GM12891 (cell line): ENCODE measurements around the gene PSMA3.

Experiments
- DNase-seq: peaks from one replicate; pipeline ENCODE4 v3.0.0; 2011; ENCODE audit warnings: low spot score; ENCODE audit not compliant: insufficient read length
- FAIRE-seq: peaks from 2 replicates; lab custom pipeline; 2011; peaks lifted over from hg19 to GRCh38; lab: Jason Lieb, UNC
- PAX5 ChIP-seq: IDR thresholded peaks from 2 replicates; pipeline ENCODE4 v1.6.1; 2011; ENCODE audit warnings: low read length, moderate library complexity, mild to moderate bottlenecking; ENCODE audit not compliant: insufficient read depth, severe bottlenecking
- POLR2A ChIP-seq: IDR thresholded peaks from 2 replicates; pipeline ENCODE4 v1.6.1; 2011; ENCODE audit warnings: low read depth, low read length, control low read depth
- POLR2AphosphoS5 ChIP-seq: IDR thresholded peaks from 2 replicates; pipeline ENCODE4 v1.6.1; 2011; ENCODE audit warnings: low read depth, low read length, control low read depth
- POU2F2 ChIP-seq: IDR thresholded peaks from 2 replicates; pipeline ENCODE4 v1.6.1; 2011; ENCODE audit warnings: low read depth, mild to moderate bottlenecking, control low read depth, low read length, moderate library complexity
- SPI1 ChIP-seq: IDR thresholded peaks from 2 replicates; pipeline ENCODE4 v1.6.1; 2011; ENCODE audit warnings: low read depth, low read length, control low read depth
- TAF1 ChIP-seq: IDR thresholded peaks from 2 replicates; pipeline ENCODE4 v1.6.1; 2011; ENCODE audit warnings: low read depth, low read length, control low read depth

The PSMA3 gene

GRCh38 chr14:58270628-58271027 is 26.0 kb downstream of the PSMA3 start:
- DNase-seq (no peak), FAIRE-seq (peak; percentile 48)
- TF ChIP-seq POLR2AphosphoS5 (no peak), PAX5 (no peak)

- no peak for FAIRE-seq
- TF ChIP-seq POU2F2 (no peak), POLR2AphosphoS5 (peak; percentile 58; the same call in 1 of the 2 replicates), POLR2A (peak; percentile 48; the same call in 1 of the 2 replicates)
- no peak for DNase-seq
These were observed 28.1 kb downstream of the PSMA3 start for GRCh38 chr14:58272588-58273372.

DNA sequence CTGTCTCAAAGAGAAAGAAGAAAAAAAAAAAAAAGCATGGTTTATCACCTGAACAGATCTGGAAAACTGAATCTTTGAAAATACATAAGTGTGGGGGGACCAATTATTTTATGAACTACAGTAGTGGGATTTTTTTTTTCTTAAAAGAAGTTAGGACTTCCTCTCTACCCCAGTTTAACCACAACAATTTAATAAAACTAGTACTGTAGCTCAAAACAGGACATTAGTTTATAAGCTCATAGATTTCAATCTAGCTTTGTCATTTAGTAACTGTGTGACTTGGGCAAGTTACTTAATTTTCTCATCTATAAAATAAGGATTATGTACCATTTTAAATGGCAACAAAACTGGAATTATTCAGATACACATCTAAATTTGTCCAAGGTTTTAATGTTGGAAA is 30.2 kb downstream of the PSMA3 start:
- DNase-seq, result no peak
- FAIRE-seq, result no peak
- TF ChIP-seq POLR2AphosphoS5 (no peak), TAF1 (no peak), SPI1 (no peak), POU2F2 (no peak), POLR2A (no peak), PAX5 (no peak)

DNA sequence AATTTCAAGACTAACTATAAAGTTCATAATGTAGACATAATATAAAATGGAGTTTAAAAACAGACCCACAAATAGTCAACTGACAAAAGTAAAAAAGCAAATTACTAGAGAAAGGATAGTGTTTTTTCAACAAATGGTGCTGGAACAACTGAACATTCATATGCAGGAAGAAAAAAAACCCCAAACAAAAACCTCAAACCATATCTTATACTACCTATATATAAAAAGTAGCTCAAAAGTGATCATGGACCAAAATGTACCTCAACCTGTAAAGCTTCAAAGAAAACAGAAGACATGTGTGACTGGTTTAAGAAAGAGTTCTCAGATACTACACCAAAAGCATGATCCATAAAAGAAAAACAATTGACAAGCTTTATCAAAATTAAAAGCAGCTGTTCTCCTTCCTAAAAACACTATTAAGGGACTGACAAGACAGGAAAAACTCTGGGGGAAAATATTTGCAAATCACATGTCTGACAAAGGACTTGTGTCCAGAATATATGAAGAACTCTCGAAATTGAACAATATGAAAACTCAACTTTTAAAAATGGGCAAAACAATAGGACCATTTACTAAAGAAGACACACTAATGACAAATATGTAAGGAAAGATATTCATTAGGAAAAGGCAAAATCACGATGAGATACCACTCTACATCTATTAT is 31.0 kb downstream of the PSMA3 start:
- TF ChIP-seq POLR2AphosphoS5 (no peak), POLR2A (no peak), SPI1 (no peak), PAX5 (no peak)
- no peak for FAIRE-seq
- no peak for DNase-seq

DNA sequence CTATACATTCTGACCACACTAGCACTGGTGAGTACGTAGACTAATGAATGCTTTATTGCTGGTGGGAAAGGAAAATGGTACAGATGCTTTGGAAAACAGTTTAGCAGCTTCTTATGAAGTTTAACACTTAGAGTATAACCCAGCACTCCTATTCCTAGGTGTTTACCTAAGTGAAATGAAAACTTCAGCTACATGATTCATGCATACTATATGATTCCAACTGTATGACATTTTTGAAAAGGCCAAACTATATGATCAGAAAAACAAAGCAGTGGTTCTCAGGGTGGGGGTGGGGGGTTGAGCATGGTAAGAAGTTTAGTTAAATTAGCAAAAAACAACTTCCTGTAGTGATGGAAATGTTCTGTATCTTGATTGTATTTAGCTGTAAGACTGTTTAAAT is 31.6 kb downstream of the PSMA3 start:
- TF ChIP-seq POU2F2 (no peak), TAF1 (no peak), POLR2AphosphoS5 (no peak), POLR2A (no peak), SPI1 (no peak), PAX5 (no peak)
- DNase-seq (no peak), FAIRE-seq (no peak)

GRCh38 chr14:58278177-58278576 is 33.5 kb downstream of the PSMA3 start:
- DNase-seq (no peak), FAIRE-seq (no peak)
- TF ChIP-seq POLR2A (no peak), POLR2AphosphoS5 (no peak), SPI1 (no peak), TAF1 (no peak), POU2F2 (no peak), PAX5 (no peak)

- FAIRE-seq (peak; percentile 75), DNase-seq (peak; percentile 12)
- TF ChIP-seq SPI1, result peak; percentile 76
- TF ChIP-seq PAX5, result no peak
- no peak for TF ChIP-seq POLR2A
- no peak for TF ChIP-seq POLR2AphosphoS5
- no peak for TF ChIP-seq POU2F2
These were observed 36.5 kb downstream of the PSMA3 start for GRCh38 chr14:58280954-58281787.

- FAIRE-seq, result no peak
- TF ChIP-seq POLR2AphosphoS5, result no peak
- TF ChIP-seq TAF1, result no peak
- no peak for TF ChIP-seq PAX5
- TF ChIP-seq POLR2A, result no peak
- TF ChIP-seq POU2F2, result no peak
- TF ChIP-seq SPI1, result no peak
- no peak for DNase-seq
These were observed 37.3 kb downstream of the PSMA3 start for GRCh38 chr14:58281969-58282368.

DNA sequence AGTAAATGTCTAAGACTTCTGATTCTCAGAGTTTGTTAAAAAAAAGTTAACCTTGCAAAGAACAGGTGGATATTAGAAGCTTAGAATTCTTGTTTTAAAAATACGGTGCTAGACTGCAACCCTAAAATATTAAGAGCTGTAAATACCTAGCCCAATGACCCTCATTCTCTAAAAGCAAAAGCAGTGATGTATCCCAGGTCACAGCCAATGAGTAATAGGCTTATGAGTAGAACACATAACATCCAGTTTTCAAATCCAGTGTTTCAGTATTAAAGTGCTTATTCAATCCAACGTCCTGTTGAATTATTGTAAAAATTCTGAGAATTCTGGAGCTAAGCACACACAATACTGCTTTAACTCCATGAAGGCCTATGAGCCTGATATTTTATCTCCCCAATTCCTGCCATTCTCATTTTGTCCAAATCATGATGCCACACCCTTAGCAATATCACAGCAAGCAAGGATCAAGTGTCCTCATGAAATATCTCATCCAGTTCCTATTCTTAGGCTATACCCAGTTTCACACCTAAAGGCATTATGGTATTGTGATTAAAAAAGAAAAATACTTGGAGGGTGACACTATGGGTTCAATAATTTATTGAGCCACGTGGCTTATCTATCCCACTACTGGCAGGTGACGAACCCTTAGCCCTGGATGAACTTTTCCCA is 38.4 kb downstream of the PSMA3 start:
- FAIRE-seq, result no peak
- TF ChIP-seq POLR2AphosphoS5 (no peak), PAX5 (no peak), SPI1 (no peak), TAF1 (no peak), POU2F2 (no peak), POLR2A (no peak)
- DNase-seq, result no peak

DNA sequence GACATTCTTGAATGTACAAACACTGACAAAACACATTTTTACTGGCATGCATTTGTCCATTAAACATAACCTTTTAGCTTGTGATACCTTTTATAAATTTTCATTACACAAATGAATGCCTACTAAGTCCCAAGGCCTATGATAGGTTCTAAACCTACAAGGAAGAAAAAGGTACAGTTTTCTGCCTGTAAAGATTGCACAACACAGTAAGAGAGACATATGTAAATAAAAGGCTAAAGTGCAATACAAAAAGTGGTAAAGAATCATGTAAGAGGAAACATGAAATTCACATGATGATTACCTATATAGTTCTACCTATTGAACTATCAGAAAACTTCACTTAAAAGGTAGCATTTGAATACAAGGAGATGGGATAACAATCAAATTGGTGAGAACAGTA is 39.1 kb downstream of the PSMA3 start:
- FAIRE-seq, result no peak
- DNase-seq, result no peak
- TF ChIP-seq POLR2A (no peak), TAF1 (no peak), POLR2AphosphoS5 (no peak), PAX5 (no peak), POU2F2 (no peak), SPI1 (no peak)
